Stimulated activated effector memory CD8-positive, alpha-beta T cell treated with anti-CD3 and anti-CD28 coated beads, Interleukin-12 subunit alpha, Interleukin-12 subunit beta, amount 100 ng/mL, for 72 hours (primary cell): ENCODE results near the gene NTN1.
A peak's percentile ranks its signal among the peaks of the same experiment; 100 is the strongest.

Experiments used
- ATAC-seq: fragments of 150-1000 bp; cut with Tn5 transposase; 2 replicates; pipeline ENCODE4 v1.10.0; 2021
- DNase-seq, 2 donors: peaks; one replicate each; pipeline ENCODE4 v3.0.0; 2021 to 2022; ENCODE audit warnings: low spot score in 2 of 2
- H3K27ac Mint-ChIP-seq: one replicate; pipeline ENCODE4 v1.8.0; 2022; ENCODE audit warnings: mild to moderate bottlenecking, mixed read lengths
- H3K36me3 Mint-ChIP-seq: one replicate; pipeline ENCODE4 v1.8.0; 2022; ENCODE audit warnings: mild to moderate bottlenecking, mixed read lengths
- H3K4me1 Mint-ChIP-seq: one replicate; pipeline ENCODE4 v1.8.0; 2022; ENCODE audit warnings: mixed read lengths
- H3K4me3 Mint-ChIP-seq: one replicate; pipeline ENCODE4 v1.8.0; 2022; ENCODE audit warnings: mild to moderate bottlenecking, mixed read lengths
- H3K9me3 Mint-ChIP-seq: one replicate; pipeline ENCODE4 v1.8.0; 2022; ENCODE audit warnings: mixed read lengths

Gene NTN1

GRCh38 chr17:9240659-9241370 is 219.5 kb downstream of the NTN1 start:
- H3K36me3 Mint-ChIP-seq = no peaks in the 10 kb centered on the region
- H3K27ac Mint-ChIP-seq = peak overlapping the region; percentile 78
- no peak for DNase-seq
- no peaks in the 10 kb centered on the region for H3K9me3 Mint-ChIP-seq
- ATAC-seq = no peak
- H3K4me3 Mint-ChIP-seq = peak overlapping the region; percentile 70
- peaks cover 18% of the 10 kb centered on the region for H3K4me1 Mint-ChIP-seq

DNA sequence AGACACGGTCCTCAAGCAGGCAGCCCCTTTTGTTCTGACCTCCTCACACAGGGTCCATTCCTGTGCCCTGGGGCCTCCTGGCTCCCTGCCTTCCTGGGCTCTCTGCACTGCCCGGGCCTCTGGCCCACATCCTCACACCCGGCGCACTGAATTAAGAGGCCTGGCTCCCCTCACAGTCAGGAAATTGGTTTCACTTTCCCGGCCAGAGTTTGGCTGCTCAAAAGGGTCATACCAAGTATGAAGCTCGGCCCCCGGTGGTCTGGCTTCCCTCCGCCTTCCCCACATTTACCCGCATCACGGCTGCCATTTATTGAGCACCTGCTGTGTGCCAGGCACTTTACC is 220.0 kb downstream of the NTN1 start:
- no peak for DNase-seq
- no peak for ATAC-seq
- Mint-ChIP-seq H3K9me3 (no peaks in the 10 kb centered on the region), H3K36me3 (no peaks in the 10 kb centered on the region), H3K4me3 (peak overlapping the region; percentile 70), H3K27ac (peak overlapping the region; percentile 78), H3K4me1 (peaks cover 18% of the 10 kb centered on the region)

DNA sequence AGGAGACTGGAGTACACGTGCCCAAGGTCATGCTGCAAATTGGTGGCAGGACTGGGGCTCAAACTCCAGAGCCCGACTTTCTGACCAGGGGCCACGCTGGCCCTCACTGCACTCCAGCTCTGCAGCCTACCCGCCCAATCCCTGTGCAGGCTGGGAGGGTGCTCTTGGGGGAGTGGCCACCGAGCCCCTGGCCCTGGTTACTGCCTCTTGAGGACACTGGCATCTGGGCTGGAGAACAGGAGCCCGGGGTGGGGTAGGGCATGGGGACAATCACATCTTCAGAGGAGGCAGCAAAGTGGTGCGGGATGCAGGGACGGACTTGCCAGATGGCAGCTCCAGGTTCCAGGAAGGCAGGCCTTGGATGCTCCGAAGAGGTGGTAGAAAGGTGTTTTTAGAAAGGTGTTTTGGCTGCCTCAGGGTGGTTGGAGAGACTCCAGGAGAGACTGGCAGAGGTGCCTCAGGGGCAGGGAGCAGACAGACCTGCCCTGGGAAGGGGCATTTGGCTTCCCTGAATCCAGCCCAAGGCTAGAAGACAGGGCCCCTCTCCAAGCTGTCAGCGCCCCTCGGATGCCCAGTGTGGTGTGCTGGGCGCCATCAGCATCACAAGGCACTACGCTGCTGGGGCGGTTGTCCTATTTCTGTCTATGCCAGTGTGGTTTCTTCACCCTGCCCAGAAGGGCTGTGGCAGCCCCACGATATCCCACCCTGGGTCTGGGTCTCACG is 220.6 kb downstream of the NTN1 start:
- Mint-ChIP-seq H3K27ac (peak overlapping the region; percentile 78), H3K4me3 (peak overlapping the region; percentile 70), H3K4me1 (peaks cover 18% of the 10 kb centered on the region), H3K9me3 (no peaks in the 10 kb centered on the region), H3K36me3 (no peaks in the 10 kb centered on the region)
- DNase-seq (no peak), ATAC-seq (no peak)

- no peak for ATAC-seq
- H3K9me3 Mint-ChIP-seq = no peaks in the 10 kb centered on the region
- DNase-seq = no peak
- H3K36me3 Mint-ChIP-seq = no peaks in the 10 kb centered on the region
- no peak overlapping the region for H3K4me3 Mint-ChIP-seq
- H3K27ac Mint-ChIP-seq = no peak overlapping the region
- peaks cover 18% of the 10 kb centered on the region for H3K4me1 Mint-ChIP-seq
Observed at GRCh38 chr17:9242497-9242881, 221.2 kb downstream of the NTN1 start.

GRCh38 chr17:9242983-9243382 is 221.7 kb downstream of the NTN1 start:
- DNase-seq (no peak), ATAC-seq (no peak)
- no peaks in the 10 kb centered on the region for H3K9me3 Mint-ChIP-seq
- H3K4me1 Mint-ChIP-seq = peaks cover 18% of the 10 kb centered on the region
- H3K27ac Mint-ChIP-seq = no peak overlapping the region
- H3K4me3 Mint-ChIP-seq = no peak overlapping the region
- no peaks in the 10 kb centered on the region for H3K36me3 Mint-ChIP-seq

- DNase-seq = no peak
- peaks cover 10% of the 10 kb centered on the region for H3K4me1 Mint-ChIP-seq
- no peak for ATAC-seq
- H3K4me3 Mint-ChIP-seq = no peak overlapping the region
- no peak overlapping the region for H3K27ac Mint-ChIP-seq
- no peaks in the 10 kb centered on the region for H3K9me3 Mint-ChIP-seq
- no peaks in the 10 kb centered on the region for H3K36me3 Mint-ChIP-seq
Observed at GRCh38 chr17:9244066-9245052, 223.0 kb downstream of the NTN1 start.

GRCh38 chr17:9247401-9247938 is 226.2 kb downstream of the NTN1 start:
- H3K27ac Mint-ChIP-seq = no peak overlapping the region
- no peaks in the 10 kb centered on the region for H3K36me3 Mint-ChIP-seq
- H3K4me1 Mint-ChIP-seq = peaks cover under 1% of the 10 kb centered on the region
- ATAC-seq (no peak), DNase-seq (no peak)
- H3K9me3 Mint-ChIP-seq = no peaks in the 10 kb centered on the region
- H3K4me3 Mint-ChIP-seq = no peak overlapping the region

DNA sequence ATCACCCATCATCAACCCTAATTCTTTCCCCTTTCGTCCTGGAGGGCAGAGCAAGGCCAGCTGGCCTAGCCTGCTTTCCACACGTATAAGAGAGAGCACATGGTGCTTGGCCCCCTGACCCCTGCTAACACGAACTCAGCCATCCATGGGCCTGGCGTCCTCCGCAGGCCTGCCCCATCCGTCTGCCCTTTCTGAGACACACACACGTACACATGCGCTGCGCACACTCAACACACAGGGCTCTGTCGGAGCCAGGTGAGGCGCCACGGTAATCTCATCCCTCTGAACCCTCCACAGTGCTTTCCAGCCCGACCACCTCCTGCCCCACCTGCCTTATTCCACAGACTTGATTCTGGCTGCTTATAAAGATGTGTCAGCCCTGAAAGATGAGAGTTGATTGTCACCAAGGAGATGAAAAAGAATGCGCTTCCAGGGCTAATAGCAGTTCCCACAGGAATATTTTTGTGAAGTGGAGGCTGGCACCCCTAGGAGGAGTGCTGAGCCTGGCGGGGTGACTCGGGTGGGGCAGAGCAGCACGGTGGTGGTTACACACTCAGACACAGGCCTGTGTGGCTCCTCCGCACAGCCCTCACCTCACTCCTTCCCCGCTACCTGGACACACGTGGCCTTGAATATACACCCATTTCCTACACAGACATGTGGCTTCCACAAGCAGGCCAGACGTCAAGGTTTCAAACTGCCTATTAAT is 228.1 kb downstream of the NTN1 start:
- Mint-ChIP-seq H3K36me3 (no peaks in the 10 kb centered on the region), H3K4me1 (peaks cover 12% of the 10 kb centered on the region), H3K27ac (no peak overlapping the region), H3K4me3 (no peak overlapping the region), H3K9me3 (no peaks in the 10 kb centered on the region)
- DNase-seq (no peak), ATAC-seq (no peak)

- Mint-ChIP-seq H3K4me1 (peaks cover 12% of the 10 kb centered on the region), H3K4me3 (no peak overlapping the region), H3K27ac (no peak overlapping the region), H3K36me3 (no peaks in the 10 kb centered on the region), H3K9me3 (no peaks in the 10 kb centered on the region)
- DNase-seq (no peak), ATAC-seq (no peak)
Observed at GRCh38 chr17:9251273-9251672, 230.0 kb downstream of the NTN1 start.

DNA sequence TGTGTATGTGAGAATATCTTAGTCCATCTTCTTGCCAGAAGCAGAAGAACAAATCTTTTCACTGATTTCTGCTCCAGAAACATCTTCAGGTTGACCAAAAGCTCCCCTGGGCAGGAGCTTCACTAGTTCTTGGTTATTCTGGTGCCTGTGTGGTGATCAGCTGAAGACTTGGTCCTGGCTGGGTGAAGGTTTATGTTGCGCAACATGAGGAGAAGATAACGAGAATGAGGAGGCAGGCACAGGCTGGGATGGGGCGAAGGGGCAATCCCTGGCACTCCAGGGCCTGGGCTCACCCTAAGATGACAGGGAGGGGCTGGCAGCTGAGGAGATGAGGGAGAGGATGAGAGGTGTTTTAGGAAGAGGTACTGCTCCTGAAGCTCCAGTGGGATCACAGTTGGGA is 232.0 kb downstream of the NTN1 start:
- DNase-seq (no peak), ATAC-seq (no peak)
- Mint-ChIP-seq H3K36me3 (peaks cover 6% of the 10 kb centered on the region), H3K4me1 (peaks cover 18% of the 10 kb centered on the region), H3K27ac (no peak overlapping the region), H3K4me3 (no peak overlapping the region), H3K9me3 (no peaks in the 10 kb centered on the region)

DNA sequence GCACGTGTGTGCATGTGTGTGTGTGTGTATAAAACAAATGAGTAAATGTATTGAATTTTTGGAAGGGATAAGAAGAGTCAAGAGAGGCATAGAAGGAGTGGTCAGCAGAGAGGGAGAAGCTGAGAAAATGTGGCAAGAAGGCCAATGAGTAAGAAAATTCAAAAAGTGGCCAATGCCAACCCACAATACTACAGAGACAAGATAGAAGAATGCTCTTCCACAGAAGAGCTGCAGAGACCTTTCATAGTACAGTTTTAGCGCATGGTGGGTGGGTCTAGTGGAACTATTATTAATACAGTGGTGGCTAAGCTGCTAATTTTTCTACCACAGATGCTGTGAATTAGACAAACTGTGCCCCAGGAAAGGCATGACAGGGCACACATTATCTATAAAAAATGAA is 233.5 kb downstream of the NTN1 start:
- H3K9me3 Mint-ChIP-seq = no peaks in the 10 kb centered on the region
- H3K36me3 Mint-ChIP-seq = peaks cover 6% of the 10 kb centered on the region
- ATAC-seq (no peak), DNase-seq (no peak)
- H3K4me3 Mint-ChIP-seq = no peak overlapping the region
- no peak overlapping the region for H3K27ac Mint-ChIP-seq
- H3K4me1 Mint-ChIP-seq = peaks cover 23% of the 10 kb centered on the region

DNA sequence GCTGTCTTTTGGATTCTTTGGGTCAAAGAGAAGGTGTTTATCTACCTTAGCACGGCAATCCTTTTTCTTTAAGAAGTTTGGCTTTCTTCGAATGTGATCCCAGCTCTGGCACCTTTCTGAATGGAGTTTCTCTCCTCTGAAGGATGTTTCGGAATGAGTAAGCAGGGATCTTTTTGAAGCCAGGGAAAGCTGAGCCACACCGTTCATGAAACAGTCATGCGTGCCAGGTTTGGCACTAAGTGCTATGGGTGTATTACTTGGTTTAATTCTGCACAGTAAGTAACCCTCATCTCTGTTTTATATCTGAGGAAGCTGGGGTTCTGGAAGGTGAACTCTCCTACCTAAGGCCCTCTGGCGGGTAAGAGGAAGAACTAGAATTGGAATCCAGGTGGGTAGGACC is 234.5 kb downstream of the NTN1 start:
- H3K4me1 Mint-ChIP-seq = peaks cover 23% of the 10 kb centered on the region
- DNase-seq = no peak
- H3K4me3 Mint-ChIP-seq = no peak overlapping the region
- no peak overlapping the region for H3K27ac Mint-ChIP-seq
- H3K9me3 Mint-ChIP-seq = no peaks in the 10 kb centered on the region
- no peak for ATAC-seq
- H3K36me3 Mint-ChIP-seq = peaks cover 6% of the 10 kb centered on the region

DNA sequence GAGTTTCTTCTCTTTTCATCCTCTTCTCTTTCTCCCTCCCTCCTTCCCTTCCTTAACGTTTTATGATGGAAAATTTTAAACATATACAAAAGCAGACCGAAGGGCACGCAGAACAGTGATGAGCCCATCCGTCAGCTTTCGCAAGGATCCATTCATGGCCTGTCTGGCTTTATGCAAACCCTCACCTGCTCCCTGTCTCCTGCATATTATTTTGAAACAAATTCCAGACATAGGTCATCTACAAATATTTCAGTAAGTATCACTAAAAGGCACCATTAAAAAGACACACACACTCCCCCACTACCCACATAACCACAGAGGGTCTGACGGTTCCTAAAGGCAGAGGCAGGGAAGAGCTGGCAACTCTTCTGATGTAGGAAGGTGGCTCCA is 235.0 kb downstream of the NTN1 start:
- no peak overlapping the region for H3K27ac Mint-ChIP-seq

DNA sequence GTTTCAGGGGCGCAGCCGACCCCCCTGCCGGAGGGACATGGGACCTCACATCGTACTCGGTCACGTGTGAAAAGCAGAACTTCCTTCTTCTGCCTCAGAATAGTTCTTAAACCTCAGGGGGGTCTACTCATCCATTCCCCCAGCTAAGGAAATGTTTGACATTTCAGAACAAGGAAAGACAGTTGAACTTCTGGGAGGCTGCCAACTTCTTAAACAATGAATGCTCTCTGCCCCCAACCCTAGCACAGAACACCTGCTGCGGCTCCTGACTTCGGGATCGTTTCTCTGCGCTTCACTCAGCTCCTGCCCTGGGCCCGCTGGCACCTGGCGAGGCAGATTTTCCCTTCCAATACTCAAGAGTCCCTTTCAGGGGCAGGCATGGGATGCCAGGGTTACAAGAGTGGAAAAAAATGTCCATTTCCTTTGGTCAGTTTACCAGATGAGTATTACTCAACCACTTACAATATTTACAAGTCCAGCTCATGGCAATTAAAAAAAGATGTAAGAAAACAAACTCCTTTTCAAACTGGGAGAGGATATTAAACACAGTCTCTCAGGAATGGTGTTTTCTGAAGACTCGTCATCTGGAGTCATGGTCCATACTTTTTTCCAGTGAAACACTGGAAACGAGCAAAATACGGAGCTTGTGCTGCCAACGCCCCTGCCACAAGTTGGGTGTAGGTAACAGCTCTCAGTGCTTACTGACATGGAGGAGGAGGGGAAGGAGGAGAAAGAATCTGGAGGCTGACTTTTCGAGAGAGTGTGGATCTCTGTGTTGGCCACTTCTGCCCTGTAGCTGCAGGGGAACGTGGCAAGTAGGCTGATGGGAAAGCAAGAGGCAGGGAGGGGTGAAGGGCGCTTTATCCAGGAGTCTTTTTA is 235.7 kb downstream of the NTN1 start:
- peaks cover 6% of the 10 kb centered on the region for H3K36me3 Mint-ChIP-seq
- no peak overlapping the region for H3K27ac Mint-ChIP-seq
- ATAC-seq (no peak), DNase-seq (no peak)
- H3K9me3 Mint-ChIP-seq = no peaks in the 10 kb centered on the region
- no peak overlapping the region for H3K4me3 Mint-ChIP-seq
- peaks cover 23% of the 10 kb centered on the region for H3K4me1 Mint-ChIP-seq

More for the DNA sequence above, 235.0 kb downstream of the NTN1 start:
- Mint-ChIP-seq H3K4me3 (no peak overlapping the region), H3K9me3 (no peaks in the 10 kb centered on the region), H3K4me1 (peaks cover 23% of the 10 kb centered on the region), H3K36me3 (peaks cover 6% of the 10 kb centered on the region)
- no peak for DNase-seq
- ATAC-seq = no peak
